GM12878 (cell line): ENCODE measurements around the gene TSPEAR. TPM values are rescaled to one million over a fixed set of nuclear protein-coding genes. Genes with fewer than 3 reads are reported as not detected.

Experiments
- ATAC-seq: fragments of 200-7000 bp; cut with Tn5 transposase; 3 replicates; pipeline ENCODE4 v1.9.1; 2020; ENCODE audit warnings: mild to moderate bottlenecking, moderate library complexity
- BruUV-seq: library from RNA; stranded (reverse); fragments of 400-500 nt; replicated peaks from 2 replicates; lab custom pipeline; 2021; lab: Mats Ljungman, UMichigan
- CTCF ChIA-PET: fragments of 300-600 bp; sonication (Branson Sonifier 250); formaldehyde crosslinking; extraction: SDS; loops from one replicate; lab custom pipeline; 2021; ENCODE audit warnings: inconsistent platforms; lab: Yijun Ruan, JAX
- POLR2A ChIA-PET: fragments of 350-600 bp; formaldehyde crosslinking; extraction: SDS; loops from one replicate; lab custom pipeline; 2021; ENCODE audit warnings: inconsistent platforms; lab: Charles Lee
- RAD21 ChIA-PET: fragments of 300-600 bp; sonication (Branson Sonifier 250); formaldehyde crosslinking; loops from one replicate; lab custom pipeline; 2023; ENCODE audit warnings: antibody characterized with exemption; ENCODE audit not compliant: unreplicated experiment; lab: Charles Lee
- SMC1A ChIA-PET: fragments of 300-600 bp; sonication (Branson Sonifier 250); formaldehyde crosslinking; loops from one replicate; lab custom pipeline; 2023; ENCODE audit not compliant: unreplicated experiment, uncharacterized antibody; lab: Charles Lee
- DNase-seq: peaks from one replicate; pipeline ENCODE4 v3.0.0-alpha.2; 2011; ENCODE audit warnings: low read depth, low spot score
- FAIRE-seq: peaks from 3 replicates; lab custom pipeline; 2011; peaks lifted over from hg19 to GRCh38; lab: Jason Lieb, UNC
- H2AFZ ChIP-seq: 2 replicates; pipeline ENCODE4 v1.6.0; 2011; ENCODE audit warnings: low read depth, low read length, control low read depth; ENCODE audit not compliant: control insufficient read depth
- H3K27ac ChIP-seq: 2 replicates; pipeline ENCODE4 v1.5.1; 2011; ENCODE audit warnings: control low read depth; ENCODE audit not compliant: control insufficient read depth, insufficient read depth
- H3K27me3 ChIP-seq, 2 experiments: replicated peaks in 1 of 2; 2 replicates each; pipeline versions ENCODE4 v1.6.0 to v1.6.1; 2011; ENCODE audit warnings: low read length in 1 of 2; ENCODE audit not compliant: control insufficient read depth in 2 of 2, insufficient read depth in 2 of 2
- H3K36me3 ChIP-seq, 2 experiments: 2 replicates each; pipeline ENCODE4 v1.5.1; 2011; ENCODE audit warnings: low read length in 1 of 2; ENCODE audit not compliant: control insufficient read depth in 2 of 2, insufficient read depth in 2 of 2
- H3K4me1 ChIP-seq: 2 replicates; pipeline ENCODE4 v1.6.1; 2011; ENCODE audit warnings: mild to moderate bottlenecking, low read length, moderate library complexity, mixed read lengths; ENCODE audit not compliant: control insufficient read depth, insufficient read depth
- H3K4me2 ChIP-seq: 2 replicates; pipeline ENCODE4 v1.6.0; 2011; ENCODE audit warnings: control low read depth; ENCODE audit not compliant: control insufficient read depth, insufficient read depth
- H3K4me3 ChIP-seq: fragments of 200-600 bp; sonication (generic); 2 replicates; pipeline ENCODE4 v1.5.1; 2016
- H3K79me2 ChIP-seq: 2 replicates; pipeline ENCODE4 v1.6.0; 2011; ENCODE audit warnings: low read length; ENCODE audit not compliant: control insufficient read depth, insufficient read depth
- H3K9ac ChIP-seq: 2 replicates; pipeline ENCODE4 v1.8.0; 2011; ENCODE audit warnings: low read length, control low read depth, mixed read lengths; ENCODE audit not compliant: control insufficient read depth, insufficient read depth
- H3K9me3 ChIP-seq: replicated peaks from 3 replicates; pipeline ENCODE4 v1.5.1; 2011; ENCODE audit warnings: mild to moderate bottlenecking, low read length; ENCODE audit not compliant: control insufficient read depth, insufficient read depth
- H4K20me1 ChIP-seq: 2 replicates; pipeline ENCODE4 v1.6.0; 2011; ENCODE audit not compliant: control insufficient read depth, insufficient read depth
- BCL11A ChIP-seq: IDR thresholded peaks from 2 replicates; pipeline ENCODE4 v1.6.1; 2011; ENCODE audit warnings: low read depth, low read length
- BMI1 ChIP-seq: fragments of 450-650 bp; IDR thresholded peaks from 2 replicates; pipeline ENCODE4 v1.6.1; 2016; ENCODE audit warnings: mild to moderate bottlenecking, moderate library complexity, borderline replicate concordance
- CEBPB ChIP-seq, 2 experiments: fragments of 150-350 bp in 1 of 2; IDR thresholded peaks; 2 replicates each; pipeline ENCODE4 v1.6.1; 2012 to 2014; ENCODE audit warnings: low read depth in 2 of 2, low read length in 2 of 2, borderline replicate concordance in 1 of 2, inconsistent platforms in 1 of 2
- CHD2 ChIP-seq: IDR thresholded peaks from 2 replicates; pipeline ENCODE4 v1.6.1; 2011; ENCODE audit warnings: low read depth, low read length, improper control_type of control experiment, borderline replicate concordance
- CHD4 ChIP-seq: fragments of 200-600 bp; sonication (generic); IDR thresholded peaks from 2 replicates; pipeline ENCODE4 v1.6.1; 2016; ENCODE audit warnings: mild to moderate bottlenecking
- CREB1 ChIP-seq: IDR thresholded peaks from 2 replicates; pipeline ENCODE4 v1.6.1; 2012; ENCODE audit warnings: low read depth, mild to moderate bottlenecking, inconsistent platforms
- ESRRA ChIP-seq: IDR thresholded peaks from 2 replicates; pipeline ENCODE4 v1.6.1; 2012; ENCODE audit warnings: mild to moderate bottlenecking, low read length, improper control_type of control experiment
- FOS ChIP-seq: IDR thresholded peaks from 3 replicates; pipeline ENCODE4 v1.6.1; 2011; ENCODE audit warnings: borderline replicate concordance; ENCODE audit not compliant: insufficient read length; ENCODE audit errors: extremely low read depth
- MEF2A ChIP-seq: IDR thresholded peaks from 2 replicates; pipeline ENCODE4 v1.6.1; 2011; ENCODE audit warnings: low read depth, mild to moderate bottlenecking, low read length, moderate library complexity; ENCODE audit not compliant: insufficient read depth
- MYB ChIP-seq: fragments of 150-350 bp; IDR thresholded peaks from 2 replicates; pipeline ENCODE4 v1.6.1; 2014; ENCODE audit warnings: mild to moderate bottlenecking, low read depth, low read length, borderline replicate concordance
- NR2C2 ChIP-seq: IDR thresholded peaks from 2 replicates; pipeline ENCODE4 v1.6.1; 2011; ENCODE audit warnings: borderline replicate concordance, low read depth; ENCODE audit not compliant: control insufficient read depth, insufficient read length
- NR2F1 ChIP-seq: fragments of 450-650 bp; conservative IDR thresholded peaks from 2 replicates; pipeline ENCODE4 v1.6.1; 2017; ENCODE audit warnings: mild to moderate bottlenecking
- RBBP5 ChIP-seq: fragments of 200-600 bp; sonication (generic); conservative IDR thresholded peaks from 2 replicates; pipeline ENCODE4 v1.6.1; 2016
- RUNX3 ChIP-seq: IDR thresholded peaks from 2 replicates; pipeline ENCODE4 v1.6.1; 2012; ENCODE audit warnings: low read length, inconsistent platforms
- SMARCA5 ChIP-seq: fragments of 450-650 bp; IDR thresholded peaks from 2 replicates; pipeline ENCODE4 v1.6.1; 2017; ENCODE audit warnings: mild to moderate bottlenecking
- SUZ12 ChIP-seq: fragments of 200-600 bp; sonication (generic); IDR thresholded peaks from one replicate; pipeline ENCODE4 v1.6.1; 2018; ENCODE audit warnings: antibody characterized with exemption, mild to moderate bottlenecking; ENCODE audit not compliant: unreplicated experiment
- ZNF384 ChIP-seq: IDR thresholded peaks from 2 replicates; pipeline ENCODE4 v1.6.1; 2012; ENCODE audit warnings: low read depth, mild to moderate bottlenecking, low read length, improper control_type of control experiment, borderline replicate concordance
- WGBS: methylation state at CpG from one replicate; pipeline ENCODE4 v1.1.6; 2016; ENCODE audit warnings: low lambda C conversion rate; ENCODE audit not compliant: insufficient replicate concordance, insufficient coverage; ENCODE audit errors: missing lambda C conversion rate; 5-methylcytosine and 5-hydroxymethylcytosine counted together
- in situ Hi-C: fragments of 300-500 bp; cut with MboI; formaldehyde crosslinking; loops from 9 replicates; pipeline ENCODE4 v1.14.3; 2018; ENCODE audit warnings: mixed read lengths
- intact Hi-C: fragments of 100-400 bp; cut with micrococcal nuclease; formaldehyde crosslinking; loops from one replicate; pipeline ENCODE4 v1.14.2; 2022; ENCODE audit not compliant: unreplicated experiment
- polyA plus RNA-seq, 11 experiments: library from polyadenylated mRNA; depleted of rRNA in 4 of 11; unstranded in 6 of 11; stranded (reverse) in 5 of 11; fragments of >200 nt; fragmentation: Nextera tagmentation in 4 of 11; fragmentation: Illumina TruSeq in 1 of 11; extraction: Ambion mirVana in 4 of 11; extraction: Trizol in 1 of 11; gene quantifications; 1 replicate in 1 of 11; 2 replicates in 10 of 11; pipeline versions ENCODE4 v1.2.1 to v1.2.3, GENCODE V29; 2011 to 2016; ENCODE audit warnings: inconsistent platforms in 2 of 11, missing spikeins in 2 of 11, low read depth in 1 of 11
- total RNA-seq, 4 experiments: library from RNA; depleted of rRNA in 3 of 4; stranded (reverse); fragments of >200 nt in 3 of 4; fragmentation: Illumina TruSeq in 1 of 4; extraction: Trizol in 1 of 4; gene quantifications; 2 replicates each; pipeline versions ENCODE4 v1.2.1 to v1.2.3, GENCODE V29; 2013 to 2021
- TF ChIP-seq, protein P1 (sequence below): fragments of 450-650 bp; IDR thresholded peaks from 2 replicates; pipeline ENCODE4 v1.6.1; 2016; ENCODE audit warnings: mild to moderate bottlenecking
- TF ChIP-seq, protein P2 (sequence below): fragments of 450-650 bp; IDR thresholded peaks from 2 replicates; pipeline ENCODE4 v1.6.1; 2016; ENCODE audit warnings: mild to moderate bottlenecking, moderate library complexity, borderline replicate concordance

TSPEAR gene
- total and polyA plus RNA-seq, 10 of the 15 experiments (the other 5 are each of a cell fraction or from before 2014, with no cell fraction given) = not detected

DNA sequence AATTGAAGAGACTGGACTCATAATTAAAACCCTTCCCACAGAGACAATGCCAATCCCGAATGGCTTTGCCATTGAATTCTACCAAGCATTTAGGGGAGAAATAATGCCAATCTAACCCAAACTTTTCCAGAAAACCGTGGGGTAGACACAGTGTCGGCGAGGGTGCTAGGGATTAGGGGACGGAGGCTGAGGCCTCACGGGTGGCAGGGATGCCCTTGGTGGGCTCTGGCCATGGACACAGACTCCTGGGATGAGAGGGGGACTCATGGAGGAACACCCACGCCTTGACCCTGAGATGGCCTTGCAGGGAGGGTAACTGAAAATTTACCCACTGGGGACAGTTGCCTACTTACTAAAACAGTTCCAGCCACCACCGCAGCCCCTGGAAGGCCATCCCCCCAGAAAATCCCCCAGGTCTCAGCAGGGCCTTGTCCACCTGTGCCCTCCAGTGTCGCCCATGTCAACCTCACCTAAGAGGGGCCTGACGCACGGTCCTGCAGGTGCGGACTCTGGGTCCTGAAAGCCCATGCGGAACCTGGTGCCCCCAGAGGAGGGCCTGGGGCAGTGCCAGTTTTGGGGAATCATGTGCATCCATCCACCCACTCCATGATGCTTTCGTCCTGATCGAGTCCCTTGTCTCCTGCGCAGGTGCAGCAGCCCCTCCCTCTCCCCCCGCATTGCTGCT lies 132.9 kb downstream of the TSPEAR start:
- no TSS peak for BruUV-seq
- no peak for FAIRE-seq

DNA sequence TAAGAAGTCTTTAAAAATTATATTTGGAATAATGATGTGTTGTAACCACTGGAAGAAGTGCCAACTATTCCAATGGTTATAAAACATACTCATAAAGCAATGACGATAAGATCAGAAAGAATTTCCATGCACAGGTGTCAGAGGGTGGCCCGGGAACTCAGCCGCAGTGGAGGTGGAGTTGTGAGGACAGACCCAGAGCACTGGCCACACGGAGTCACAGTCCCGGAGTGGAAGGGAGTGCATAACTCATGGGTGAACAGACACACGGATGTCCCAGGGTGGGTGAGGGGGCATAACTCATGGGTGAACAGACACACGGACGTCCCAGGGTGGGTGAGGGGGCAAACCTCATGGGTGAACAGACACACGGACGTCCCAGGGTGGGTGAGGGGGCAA lies 135.3 kb downstream of the TSPEAR start:
- Histone ChIP-seq H3K79me2 (no peaks in the 10 kb centered on the region), H3K4me1 (no peaks in the 10 kb centered on the region), H2AFZ (no peak overlapping the region), H3K9ac (no peak overlapping the region), H3K9me3 (peaks cover 3% of the 10 kb centered on the region; the same call in 2 of the 3 replicates), H3K27me3 (no peaks in the 10 kb centered on the region), H3K4me2 (no peak overlapping the region), H3K27ac (no peak overlapping the region), H3K36me3 (no peaks in the 10 kb centered on the region), H4K20me1 (no peaks in the 10 kb centered on the region), H3K4me3 (no peak overlapping the region)
- FAIRE-seq (no peak), DNase-seq (no peak), ATAC-seq (no peak)
- in situ Hi-C loops = no loop called here
- 51% methylated on average over 10 of the region's 10 CpGs for WGBS
- CTCF ChIA-PET = no interaction called here
- RAD21 ChIA-PET = no interaction called here
- no TSS peak for BruUV-seq
- intact Hi-C loops = no loop called here
- POLR2A ChIA-PET = no interaction called here
- SMC1A ChIA-PET = no interaction called here
- TF ChIP-seq CREB1 (no peak), CHD2 (no peak), BCL11A (no peak), FOS (no peak), CHD4 (no peak)
- TF ChIP-seq, protein P1, sequence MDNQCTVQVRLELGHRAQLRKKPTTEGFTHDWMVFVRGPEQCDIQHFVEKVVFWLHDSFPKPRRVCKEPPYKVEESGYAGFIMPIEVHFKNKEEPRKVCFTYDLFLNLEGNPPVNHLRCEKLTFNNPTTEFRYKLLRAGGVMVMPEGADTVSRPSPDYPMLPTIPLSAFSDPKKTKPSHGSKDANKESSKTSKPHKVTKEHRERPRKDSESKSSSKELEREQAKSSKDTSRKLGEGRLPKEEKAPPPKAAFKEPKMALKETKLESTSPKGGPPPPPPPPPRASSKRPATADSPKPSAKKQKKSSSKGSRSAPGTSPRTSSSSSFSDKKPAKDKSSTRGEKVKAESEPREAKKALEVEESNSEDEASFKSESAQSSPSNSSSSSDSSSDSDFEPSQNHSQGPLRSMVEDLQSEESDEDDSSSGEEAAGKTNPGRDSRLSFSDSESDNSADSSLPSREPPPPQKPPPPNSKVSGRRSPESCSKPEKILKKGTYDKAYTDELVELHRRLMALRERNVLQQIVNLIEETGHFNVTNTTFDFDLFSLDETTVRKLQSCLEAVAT = no peak
- TF ChIP-seq, protein P2, sequence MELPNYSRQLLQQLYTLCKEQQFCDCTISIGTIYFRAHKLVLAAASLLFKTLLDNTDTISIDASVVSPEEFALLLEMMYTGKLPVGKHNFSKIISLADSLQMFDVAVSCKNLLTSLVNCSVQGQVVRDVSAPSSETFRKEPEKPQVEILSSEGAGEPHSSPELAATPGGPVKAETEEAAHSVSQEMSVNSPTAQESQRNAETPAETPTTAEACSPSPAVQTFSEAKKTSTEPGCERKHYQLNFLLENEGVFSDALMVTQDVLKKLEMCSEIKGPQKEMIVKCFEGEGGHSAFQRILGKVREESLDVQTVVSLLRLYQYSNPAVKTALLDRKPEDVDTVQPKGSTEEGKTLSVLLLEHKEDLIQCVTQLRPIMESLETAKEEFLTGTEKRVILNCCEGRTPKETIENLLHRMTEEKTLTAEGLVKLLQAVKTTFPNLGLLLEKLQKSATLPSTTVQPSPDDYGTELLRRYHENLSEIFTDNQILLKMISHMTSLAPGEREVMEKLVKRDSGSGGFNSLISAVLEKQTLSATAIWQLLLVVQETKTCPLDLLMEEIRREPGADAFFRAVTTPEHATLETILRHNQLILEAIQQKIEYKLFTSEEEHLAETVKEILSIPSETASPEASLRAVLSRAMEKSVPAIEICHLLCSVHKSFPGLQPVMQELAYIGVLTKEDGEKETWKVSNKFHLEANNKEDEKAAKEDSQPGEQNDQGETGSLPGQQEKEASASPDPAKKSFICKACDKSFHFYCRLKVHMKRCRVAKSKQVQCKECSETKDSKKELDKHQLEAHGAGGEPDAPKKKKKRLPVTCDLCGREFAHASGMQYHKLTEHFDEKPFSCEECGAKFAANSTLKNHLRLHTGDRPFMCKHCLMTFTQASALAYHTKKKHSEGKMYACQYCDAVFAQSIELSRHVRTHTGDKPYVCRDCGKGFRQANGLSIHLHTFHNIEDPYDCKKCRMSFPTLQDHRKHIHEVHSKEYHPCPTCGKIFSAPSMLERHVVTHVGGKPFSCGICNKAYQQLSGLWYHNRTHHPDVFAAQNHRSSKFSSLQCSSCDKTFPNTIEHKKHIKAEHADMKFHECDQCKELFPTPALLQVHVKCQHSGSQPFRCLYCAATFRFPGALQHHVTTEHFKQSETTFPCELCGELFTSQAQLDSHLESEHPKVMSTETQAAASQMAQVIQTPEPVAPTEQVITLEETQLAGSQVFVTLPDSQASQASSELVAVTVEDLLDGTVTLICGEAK = no peak

More for the DNA sequence above, 132.9 kb downstream of the TSPEAR start:
- in situ Hi-C loops = no loop called here
- POLR2A ChIA-PET = no interaction called here
- intact Hi-C loops = no loop called here
- CTCF ChIA-PET = no interaction called here
- no peaks in the 10 kb centered on the region for H3K79me2 ChIP-seq
- H4K20me1 ChIP-seq = no peaks in the 10 kb centered on the region
- ATAC-seq (no peak), DNase-seq (no peak)
- no peaks in the 10 kb centered on the region for H3K36me3 ChIP-seq
- H3K27me3 ChIP-seq = no peaks in the 10 kb centered on the region
- H3K4me3 ChIP-seq = no peak overlapping the region
- no peak overlapping the region for H3K27ac ChIP-seq
- H3K4me1 ChIP-seq = no peaks in the 10 kb centered on the region
- RAD21 ChIA-PET = no interaction called here
- no peak overlapping the region for H3K9ac ChIP-seq
- no peak overlapping the region for H2AFZ ChIP-seq
- TF ChIP-seq NR2F1 (no peak), RBBP5 (no peak), MEF2A (no peak), NR2C2 (no peak), ESRRA (no peak), SMARCA5 (no peak), ZNF384 (no peak), BMI1 (no peak), CEBPB (IDR thresholded peaks at IDR 0.05; ENCODE audit: borderline replicate concordance in 1 of 2, low read depth in 2 of 2, low read length in 2 of 2) (no peak), MYB (no peak), RUNX3 (no peak), SUZ12 (no peak)
- no peak overlapping the region for H3K4me2 ChIP-seq
- peaks cover 5% of the 10 kb centered on the region; the same call in 2 of the 3 replicates for H3K9me3 ChIP-seq
- 51% methylated on average over 17 of the region's 17 CpGs for WGBS
- SMC1A ChIA-PET = no interaction called here
